PC-9 (cell line): ENCODE measurements around the gene KIF26B. TPM values are rescaled to one million over a fixed set of nuclear protein-coding genes. Genes with fewer than 3 reads are reported as not detected.

Source experiments
- BruUV-seq: library from RNA; stranded (reverse); fragments of 400-500 nt; replicated peaks from 2 replicates; lab custom pipeline; 2021; lab: Mats Ljungman, UMichigan
- CTCF ChIA-PET: fragments of 300-600 bp; sonication (Branson Sonifier 250); formaldehyde crosslinking; loops from one replicate; lab custom pipeline; 2022; ENCODE audit warnings: antibody characterized with exemption; lab: Charles Lee
- POLR2A ChIA-PET: fragments of 300-600 bp; sonication (Branson Sonifier 250); formaldehyde crosslinking; loops from one replicate; lab custom pipeline; 2022; ENCODE audit warnings: antibody characterized with exemption; ENCODE audit not compliant: unreplicated experiment; lab: Charles Lee
- DNase-seq, 2 experiments: peaks; one replicate each; pipeline versions ENCODE4 v3.0.0 to v3.0.0-alpha.2; 2015 to 2022; ENCODE audit warnings: mixed read lengths in 1 of 2
- H2AFZ ChIP-seq: fragments of 200-600 bp; sonication (generic); 2 replicates; pipeline ENCODE4 v1.8.1; 2017; ENCODE audit warnings: antibody characterized with exemption
- H3F3A ChIP-seq: fragments of 200-600 bp; sonication (generic); 2 replicates; pipeline ENCODE4 v1.8.1; 2017; ENCODE audit warnings: antibody characterized with exemption, mild to moderate bottlenecking, low read depth; ENCODE audit not compliant: insufficient read depth
- H3K27ac ChIP-seq: fragments of 200-600 bp; sonication (generic); 2 replicates; pipeline ENCODE4 v1.6.1; 2016; ENCODE audit warnings: mixed run types
- H3K27me3 ChIP-seq: fragments of 200-600 bp; sonication (generic); 2 replicates; pipeline ENCODE4 v1.6.1; 2016; ENCODE audit warnings: low read depth, mixed run types; ENCODE audit not compliant: insufficient read depth
- H3K36me3 ChIP-seq: fragments of 200-600 bp; sonication (generic); 2 replicates; pipeline ENCODE4 v1.6.1; 2016; ENCODE audit warnings: low read depth, mixed run types
- H3K4me1 ChIP-seq: fragments of 200-600 bp; sonication (generic); replicated peaks from 2 replicates; pipeline ENCODE4 v1.6.1; 2016; ENCODE audit warnings: mixed run types; ENCODE audit not compliant: insufficient read depth
- H3K4me2 ChIP-seq: fragments of 200-600 bp; sonication (generic); 2 replicates; pipeline ENCODE4 v1.6.1; 2017; ENCODE audit warnings: mixed run types
- H3K4me3 ChIP-seq: fragments of 200-600 bp; sonication (generic); 2 replicates; pipeline ENCODE4 v1.6.1; 2016; ENCODE audit warnings: mixed run types
- H3K79me2 ChIP-seq: fragments of 200-600 bp; sonication (generic); 2 replicates; pipeline ENCODE4 v1.6.1; 2017; ENCODE audit warnings: low read depth, mixed run types
- H3K9me2 ChIP-seq: fragments of 200-600 bp; sonication (generic); 2 replicates; pipeline ENCODE4 v1.8.1; 2017; ENCODE audit warnings: mild to moderate bottlenecking; ENCODE audit not compliant: insufficient read depth
- H3K9me3 ChIP-seq: fragments of 200-600 bp; sonication (generic); 2 replicates; pipeline ENCODE4 v1.8.1; 2016; ENCODE audit warnings: low read depth; ENCODE audit not compliant: insufficient read depth
- H4K20me1 ChIP-seq: fragments of 200-600 bp; sonication (generic); 2 replicates; pipeline ENCODE4 v1.8.1; 2017; ENCODE audit not compliant: insufficient read depth
- CTCF ChIP-seq: fragments of 200-600 bp; sonication (generic); conservative IDR thresholded peaks from 2 replicates; pipeline ENCODE4 v1.6.1; 2017; ENCODE audit warnings: mixed run types, antibody characterized with exemption, mild to moderate bottlenecking, moderate library complexity
- EZH2 ChIP-seq: fragments of 200-600 bp; sonication (generic); IDR thresholded peaks from 2 replicates; pipeline ENCODE4 v1.8.0; 2017; ENCODE audit warnings: antibody characterized with exemption, low read depth
- intact Hi-C: fragments of 100-400 bp; cut with micrococcal nuclease; formaldehyde crosslinking; loops from one replicate; pipeline ENCODE4 v1.10.0; 2022; ENCODE audit not compliant: unreplicated experiment
- total RNA-seq: library from RNA; stranded (reverse); gene quantifications from 2 replicates; pipeline ENCODE4 v1.2.3, GENCODE V29; 2021

KIF26B gene
- total RNA-seq, 1 experiment from 2014 or later = 0.11 TPM

- H3K27me3 ChIP-seq = peaks cover 92% of the 10 kb centered on the region
- ChIA-PET CTCF (no interaction called here), POLR2A (no interaction called here)
Measured at GRCh38 chr1:245578308-245578707, 423.5 kb downstream of the KIF26B start.

GRCh38 chr1:245578771-245579170, 424.0 kb downstream of the KIF26B start:
- H3K4me2 ChIP-seq = no peak overlapping the region
- H3F3A ChIP-seq = no peaks in the 10 kb centered on the region
- H3K79me2 ChIP-seq = no peaks in the 10 kb centered on the region
- H3K36me3 ChIP-seq = no peaks in the 10 kb centered on the region
- DNase-seq = no peak
- H3K27ac ChIP-seq = no peak overlapping the region
- H4K20me1 ChIP-seq = no peaks in the 10 kb centered on the region
- H3K4me3 ChIP-seq = no peak overlapping the region
- no peaks in the 10 kb centered on the region for H3K9me3 ChIP-seq
- peaks cover 92% of the 10 kb centered on the region for H3K27me3 ChIP-seq
- ChIA-PET CTCF (no interaction called here), POLR2A (no interaction called here)
- no TSS peak for BruUV-seq
- intact Hi-C loops = no loop called here
- no peak overlapping the region for H2AFZ ChIP-seq
- TF ChIP-seq CTCF = no peak
- TF ChIP-seq EZH2 = no peak
- no peaks in the 10 kb centered on the region for H3K9me2 ChIP-seq
- no peaks in the 10 kb centered on the region for H3K4me1 ChIP-seq

More at GRCh38 chr1:245578308-245578707, 423.5 kb downstream of the KIF26B start:
- H3K4me2 ChIP-seq = no peak overlapping the region
- no peak overlapping the region for H3K4me3 ChIP-seq
- H3K9me2 ChIP-seq = no peaks in the 10 kb centered on the region
- no peaks in the 10 kb centered on the region for H3K36me3 ChIP-seq
- no peaks in the 10 kb centered on the region for H3K9me3 ChIP-seq
- DNase-seq = no peak
- no peak overlapping the region for H2AFZ ChIP-seq
- BruUV-seq = no TSS peak
- H3K4me1 ChIP-seq = no peaks in the 10 kb centered on the region
- no peak for TF ChIP-seq EZH2
- TF ChIP-seq CTCF = no peak
- no peaks in the 10 kb centered on the region for H3F3A ChIP-seq
- intact Hi-C loops = no loop called here
- no peaks in the 10 kb centered on the region for H3K79me2 ChIP-seq
- no peaks in the 10 kb centered on the region for H4K20me1 ChIP-seq
- H3K27ac ChIP-seq = no peak overlapping the region

GRCh38 chr1:245579881-245580280, 425.1 kb downstream of the KIF26B start:
- intact Hi-C loops = no loop called here
- Histone ChIP-seq H3K79me2 (no peaks in the 10 kb centered on the region), H3K27ac (no peak overlapping the region), H4K20me1 (no peaks in the 10 kb centered on the region), H3K4me1 (no peaks in the 10 kb centered on the region), H2AFZ (no peak overlapping the region), H3F3A (no peaks in the 10 kb centered on the region), H3K9me2 (no peaks in the 10 kb centered on the region), H3K9me3 (no peaks in the 10 kb centered on the region), H3K4me2 (no peak overlapping the region), H3K27me3 (peaks cover 92% of the 10 kb centered on the region), H3K36me3 (no peaks in the 10 kb centered on the region), H3K4me3 (no peak overlapping the region)
- DNase-seq = no peak
- TF ChIP-seq CTCF (no peak), EZH2 (no peak)
- no TSS peak for BruUV-seq
- ChIA-PET POLR2A (no interaction called here), CTCF (no interaction called here)
